ENCODE data around the gene ISX.

- TF ChIP-seq, protein P1, sequence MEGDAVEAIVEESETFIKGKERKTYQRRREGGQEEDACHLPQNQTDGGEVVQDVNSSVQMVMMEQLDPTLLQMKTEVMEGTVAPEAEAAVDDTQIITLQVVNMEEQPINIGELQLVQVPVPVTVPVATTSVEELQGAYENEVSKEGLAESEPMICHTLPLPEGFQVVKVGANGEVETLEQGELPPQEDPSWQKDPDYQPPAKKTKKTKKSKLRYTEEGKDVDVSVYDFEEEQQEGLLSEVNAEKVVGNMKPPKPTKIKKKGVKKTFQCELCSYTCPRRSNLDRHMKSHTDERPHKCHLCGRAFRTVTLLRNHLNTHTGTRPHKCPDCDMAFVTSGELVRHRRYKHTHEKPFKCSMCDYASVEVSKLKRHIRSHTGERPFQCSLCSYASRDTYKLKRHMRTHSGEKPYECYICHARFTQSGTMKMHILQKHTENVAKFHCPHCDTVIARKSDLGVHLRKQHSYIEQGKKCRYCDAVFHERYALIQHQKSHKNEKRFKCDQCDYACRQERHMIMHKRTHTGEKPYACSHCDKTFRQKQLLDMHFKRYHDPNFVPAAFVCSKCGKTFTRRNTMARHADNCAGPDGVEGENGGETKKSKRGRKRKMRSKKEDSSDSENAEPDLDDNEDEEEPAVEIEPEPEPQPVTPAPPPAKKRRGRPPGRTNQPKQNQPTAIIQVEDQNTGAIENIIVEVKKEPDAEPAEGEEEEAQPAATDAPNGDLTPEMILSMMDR (IDR thresholded peaks at IDR 0.05), result no peak
- no peak for TF ChIP-seq EP300 (IDR thresholded peaks at IDR 0.05)
Measured at GRCh38 chr22:35115515-35115914, 49.6 kb downstream of the ISX start.

Data from stomach (tissue), 4 donors.